Putamen (tissue), 1 donor: ENCODE measurements around the gene SPI1.
"Not testable (repeated sequence)": the region's sequence is repeated elsewhere in the genome, so short reads cannot be mapped to it uniquely, and the experiment has no call there.

ENCODE experiments used
- DNase-seq: peaks from one replicate; pipeline ENCODE4 v3.0.0-alpha.2; 2016; ENCODE audit warnings: low spot score

Gene SPI1

GRCh38 chr11:47324520-47324919 is 53.8 kb downstream of the SPI1 start:
- DNase-seq = no peak

- no peak for DNase-seq
Measured at GRCh38 chr11:47318166-47318565, 60.2 kb downstream of the SPI1 start.

DNA sequence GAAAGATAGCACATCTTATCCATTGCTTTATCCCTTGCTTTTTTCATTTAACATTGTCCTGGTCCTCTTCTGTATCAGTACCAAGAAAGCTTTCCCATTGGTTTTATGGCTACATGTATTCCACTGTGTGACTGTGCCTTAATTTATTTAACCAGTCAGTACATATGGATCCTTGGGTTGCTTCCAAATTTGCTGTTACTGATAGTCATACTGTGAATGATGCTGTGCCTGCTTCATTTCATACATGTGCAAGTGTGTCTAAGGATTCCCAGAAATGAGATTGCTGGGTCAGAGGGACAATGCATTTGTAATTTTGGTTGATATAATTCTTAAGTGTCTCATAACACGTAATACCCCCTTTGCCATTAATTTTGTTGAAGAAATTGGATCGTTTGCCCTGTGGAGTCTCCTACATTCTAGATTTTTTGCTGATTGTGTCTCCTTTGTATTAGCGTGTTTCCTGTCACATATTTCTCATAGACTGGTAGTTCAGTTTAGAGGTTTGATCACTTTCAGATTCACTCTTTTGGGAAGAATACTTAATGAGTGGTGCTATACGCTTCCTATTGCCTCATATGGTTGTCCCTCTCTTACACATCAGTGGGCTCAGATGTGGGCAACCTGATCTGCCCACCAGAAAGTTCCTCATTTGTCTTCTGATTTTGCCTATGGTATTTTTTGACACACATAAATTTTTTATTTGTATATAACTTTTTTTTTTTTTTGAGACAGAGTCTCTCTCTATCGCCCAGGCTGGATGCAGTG is 61.1 kb downstream of the SPI1 start:
- DNase-seq = no peak

GRCh38 chr11:47316501-47316900 is 61.8 kb downstream of the SPI1 start:
- DNase-seq = not testable (repeated sequence)

- DNase-seq = no peak
Measured at GRCh38 chr11:47314992-47315391, 63.4 kb downstream of the SPI1 start.

DNA sequence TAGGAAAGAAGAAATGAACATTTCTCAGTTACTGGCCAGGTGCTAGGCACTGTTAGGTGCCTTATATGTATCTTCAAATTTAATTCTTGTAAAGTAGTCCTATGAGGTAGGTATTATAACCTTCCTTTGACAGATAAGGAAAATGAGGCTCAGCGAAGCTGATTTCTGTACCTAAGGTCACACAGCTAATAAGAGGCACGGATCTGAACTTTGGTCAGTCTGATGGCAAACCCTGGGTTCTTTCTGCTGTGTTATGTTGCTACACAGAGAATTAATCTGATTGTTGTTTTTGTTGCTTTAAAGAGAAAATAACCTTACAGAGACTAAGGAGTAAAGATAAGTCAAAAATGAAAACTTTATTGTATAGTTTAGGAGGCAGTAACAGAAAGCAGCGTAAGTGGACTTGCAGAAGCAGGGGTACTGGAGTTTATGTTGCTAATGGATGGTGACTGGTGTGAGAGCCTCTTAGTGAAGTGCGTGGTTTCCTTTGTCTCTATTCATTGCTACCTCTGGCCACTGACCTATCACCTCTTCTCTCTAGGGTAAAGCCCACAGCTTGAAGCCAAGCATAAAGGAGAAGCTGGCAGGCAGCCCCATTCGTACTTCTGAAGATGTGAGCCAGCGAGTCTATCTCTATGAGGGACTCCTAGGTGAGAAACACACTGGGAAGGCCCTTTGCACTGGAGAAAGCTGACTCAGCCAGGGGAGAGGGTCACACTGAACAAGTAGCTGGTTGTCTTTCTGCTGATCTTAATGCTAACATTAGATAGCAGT is 70.1 kb downstream of the SPI1 start:
- no peak for DNase-seq

DNA sequence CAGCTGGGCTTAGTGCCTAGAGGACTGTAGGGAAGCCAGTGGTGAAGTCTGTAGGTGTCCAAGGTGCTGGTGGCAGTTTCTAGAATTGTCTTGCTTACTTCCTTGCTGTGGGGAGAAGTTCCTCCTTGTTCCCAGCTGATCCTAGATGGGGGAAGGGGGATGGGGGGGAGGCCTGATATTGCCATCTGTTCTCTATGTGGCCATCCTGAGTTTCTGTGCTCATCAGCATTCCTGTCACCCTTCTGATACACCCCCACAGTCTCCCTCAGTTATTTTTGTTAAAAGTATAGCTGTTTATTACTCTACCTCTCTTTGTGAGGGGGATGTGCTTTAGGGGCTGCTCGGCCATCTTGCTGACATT is 71.9 kb downstream of the SPI1 start:
- DNase-seq = no peak

GRCh38 chr11:47305734-47306483 is 72.4 kb downstream of the SPI1 start:
- DNase-seq = peak; percentile 52
